ENCODE measurements around the gene MCFD2.

Gene MCFD2

DNA sequence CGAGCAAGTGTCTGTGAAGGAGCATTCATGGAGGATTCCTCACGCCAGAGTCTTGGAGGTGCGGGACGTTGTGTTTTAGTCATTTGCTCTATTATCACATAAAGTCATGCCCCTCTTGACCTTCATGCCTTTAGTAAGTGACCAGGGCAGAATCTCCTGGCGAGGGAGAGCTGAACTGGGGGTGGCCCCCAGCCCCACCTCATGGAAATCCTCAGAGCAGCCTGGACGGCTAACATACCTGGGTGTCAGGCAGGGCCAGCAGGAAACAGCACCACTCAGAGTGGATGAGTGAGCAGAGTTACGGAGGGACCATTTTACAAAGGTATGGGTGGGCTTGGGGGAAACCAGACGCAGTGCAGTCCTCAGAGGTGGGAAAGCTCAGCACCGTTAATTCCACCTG lies 56.1 kb downstream of the MCFD2 start:
- Histone ChIP-seq H3K4me3 (ENCODE audit: low read depth, low read length) (no peak overlapping the region), H2AFZ (no peak overlapping the region), H3K79me2 (no peaks in the 10 kb centered on the region), H3K36me3 (ENCODE audit: control insufficient read depth, insufficient read depth, low read length) (no peaks in the 10 kb centered on the region), H3K9me3 (ENCODE audit: control insufficient read depth, low read length) (no peaks in the 10 kb centered on the region), H3K27me3 (ENCODE audit: control insufficient read depth, insufficient read depth, low read length) (no peaks in the 10 kb centered on the region), H3K9ac (no peak overlapping the region), H3K4me1 (no peaks in the 10 kb centered on the region), H3K4me2 (ENCODE audit: low read length) (no peak overlapping the region), H3K27ac (no peak overlapping the region)
- no peak for TF ChIP-seq CTCF (IDR thresholded peaks at IDR 0.05)

DNA sequence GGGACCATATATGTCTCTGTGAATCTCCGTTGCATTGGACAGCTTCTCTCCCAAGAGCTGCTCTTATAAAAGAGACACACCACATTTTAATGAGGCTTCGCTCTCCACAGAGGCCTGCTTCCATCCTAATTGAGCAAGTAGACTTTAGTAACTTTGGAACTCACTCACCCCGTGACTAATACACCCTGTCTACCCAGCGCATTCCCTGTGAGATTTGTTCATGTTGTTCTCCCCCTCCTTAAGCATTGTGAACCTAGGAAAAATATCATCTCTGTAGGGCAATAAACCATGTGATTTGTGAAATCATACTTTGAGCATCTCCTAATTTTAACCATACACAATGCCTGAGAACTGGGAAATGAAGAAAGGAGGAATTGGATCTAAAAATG lies 56.9 kb downstream of the MCFD2 start:
- H3K27ac ChIP-seq: no peak overlapping the region

GRCh38 chr2:46857871-46858701 lies 57.5 kb downstream of the MCFD2 start:
- H3K79me2 ChIP-seq: no peaks in the 10 kb centered on the region
- no peaks in the 10 kb centered on the region for H3K9me3 ChIP-seq (ENCODE audit: control insufficient read depth, low read length)
- H3K4me2 ChIP-seq (ENCODE audit: low read length): no peak overlapping the region
- H3K9ac ChIP-seq: no peak overlapping the region
- H3K36me3 ChIP-seq (ENCODE audit: control insufficient read depth, insufficient read depth, low read length): no peaks in the 10 kb centered on the region
- no peak overlapping the region for H2AFZ ChIP-seq
- H3K27ac ChIP-seq: no peak overlapping the region
- no peak overlapping the region for H3K4me3 ChIP-seq (ENCODE audit: low read depth, low read length)
- no peak for TF ChIP-seq CTCF (IDR thresholded peaks at IDR 0.05)
- H3K27me3 ChIP-seq (ENCODE audit: control insufficient read depth, insufficient read depth, low read length): no peaks in the 10 kb centered on the region
- no peaks in the 10 kb centered on the region for H3K4me1 ChIP-seq

More for the DNA sequence above, 56.9 kb downstream of the MCFD2 start:
- no peaks in the 10 kb centered on the region for H3K9me3 ChIP-seq (ENCODE audit: control insufficient read depth, low read length)
- no peaks in the 10 kb centered on the region for H3K36me3 ChIP-seq (ENCODE audit: control insufficient read depth, insufficient read depth, low read length)
- no peak overlapping the region for H2AFZ ChIP-seq
- H3K4me2 ChIP-seq (ENCODE audit: low read length): no peak overlapping the region
- H3K79me2 ChIP-seq: no peaks in the 10 kb centered on the region
- no peak overlapping the region for H3K4me3 ChIP-seq (ENCODE audit: low read depth, low read length)
- no peak for TF ChIP-seq CTCF (IDR thresholded peaks at IDR 0.05)
- no peaks in the 10 kb centered on the region for H3K27me3 ChIP-seq (ENCODE audit: control insufficient read depth, insufficient read depth, low read length)
- H3K4me1 ChIP-seq: no peaks in the 10 kb centered on the region
- no peak overlapping the region for H3K9ac ChIP-seq

- H3K4me1 ChIP-seq: no peaks in the 10 kb centered on the region
- no peak overlapping the region for H2AFZ ChIP-seq
- H3K9ac ChIP-seq: no peak overlapping the region
- no peak overlapping the region for H3K4me3 ChIP-seq (ENCODE audit: low read depth, low read length)
- H3K79me2 ChIP-seq: no peaks in the 10 kb centered on the region
- TF ChIP-seq CTCF (IDR thresholded peaks at IDR 0.05): no peak
- H3K36me3 ChIP-seq (ENCODE audit: control insufficient read depth, insufficient read depth, low read length): no peaks in the 10 kb centered on the region
- H3K9me3 ChIP-seq (ENCODE audit: control insufficient read depth, low read length): no peaks in the 10 kb centered on the region
- no peak overlapping the region for H3K27ac ChIP-seq
- no peaks in the 10 kb centered on the region for H3K27me3 ChIP-seq (ENCODE audit: control insufficient read depth, insufficient read depth, low read length)
- H3K4me2 ChIP-seq (ENCODE audit: low read length): no peak overlapping the region
Observed at GRCh38 chr2:46856336-46856735, 59.3 kb downstream of the MCFD2 start.

GRCh38 chr2:46855805-46856204 lies 59.8 kb downstream of the MCFD2 start:
- no peak for TF ChIP-seq CTCF (IDR thresholded peaks at IDR 0.05)
- Histone ChIP-seq H3K27me3 (ENCODE audit: control insufficient read depth, insufficient read depth, low read length) (no peaks in the 10 kb centered on the region), H3K9me3 (ENCODE audit: control insufficient read depth, low read length) (no peaks in the 10 kb centered on the region), H3K27ac (no peak overlapping the region), H3K9ac (no peak overlapping the region), H2AFZ (no peak overlapping the region), H3K4me1 (no peaks in the 10 kb centered on the region), H3K79me2 (no peaks in the 10 kb centered on the region), H3K4me3 (ENCODE audit: low read depth, low read length) (no peak overlapping the region), H3K36me3 (ENCODE audit: control insufficient read depth, insufficient read depth, low read length) (no peaks in the 10 kb centered on the region), H3K4me2 (ENCODE audit: low read length) (no peak overlapping the region)

Measured in parathyroid adenoma (tissue), 2 donors.